Ishikawa (cell line): ENCODE results near the gene ENO3.

Experiments used
- CEBPB ChIP-seq: IDR thresholded peaks from 2 replicates; pipeline ENCODE4 v1.6.1; 2012
- CREB1 ChIP-seq: IDR thresholded peaks from 2 replicates; pipeline ENCODE4 v1.6.1; 2012; ENCODE audit warnings: low read depth
- EGR1 ChIP-seq: IDR thresholded peaks from 2 replicates; pipeline ENCODE4 v1.6.1; 2012
- EP300 ChIP-seq: IDR thresholded peaks from 2 replicates; pipeline ENCODE4 v1.6.1; 2012; ENCODE audit warnings: borderline replicate concordance
- FOXM1 ChIP-seq: IDR thresholded peaks from 2 replicates; pipeline ENCODE4 v1.6.1; 2012; ENCODE audit warnings: low read depth, borderline replicate concordance
- NFIC ChIP-seq: IDR thresholded peaks from 2 replicates; pipeline ENCODE4 v1.6.1; 2012
- RAD21 ChIP-seq: IDR thresholded peaks from 2 replicates; pipeline ENCODE4 v1.6.1; 2012; ENCODE audit warnings: low read depth
- REST ChIP-seq: IDR thresholded peaks from 2 replicates; pipeline ENCODE4 v1.6.1; 2012; ENCODE audit warnings: low read depth, mild to moderate bottlenecking
- TAF1 ChIP-seq: IDR thresholded peaks from 2 replicates; pipeline ENCODE4 v1.6.1; 2012; ENCODE audit warnings: low read depth, mild to moderate bottlenecking
- TCF12 ChIP-seq: IDR thresholded peaks from 2 replicates; pipeline ENCODE4 v1.6.1; 2012; ENCODE audit warnings: low read depth
- TEAD4 ChIP-seq: IDR thresholded peaks from 2 replicates; pipeline ENCODE4 v1.6.1; 2012
- USF1 ChIP-seq: IDR thresholded peaks from 2 replicates; pipeline ENCODE4 v1.6.1; 2012
- YY1 ChIP-seq: IDR thresholded peaks from 2 replicates; pipeline ENCODE4 v1.6.1; 2012; ENCODE audit warnings: low read depth
- ZBTB7A ChIP-seq: IDR thresholded peaks from 2 replicates; pipeline ENCODE4 v1.6.1; 2012; ENCODE audit warnings: low read depth
- TF ChIP-seq, protein P1 (sequence below): IDR thresholded peaks from 2 replicates; pipeline ENCODE4 v1.6.1; 2012

The ENO3 gene

GRCh38 chr17:4986403-4986802 is 35.5 kb downstream of the ENO3 start:
- no peak for TF ChIP-seq REST
- no peak for TF ChIP-seq TAF1
- no peak for TF ChIP-seq NFIC
- no peak for TF ChIP-seq CEBPB
- no peak for TF ChIP-seq RAD21
- no peak for TF ChIP-seq FOXM1
- TF ChIP-seq EP300 = no peak
- TF ChIP-seq, protein P1, sequence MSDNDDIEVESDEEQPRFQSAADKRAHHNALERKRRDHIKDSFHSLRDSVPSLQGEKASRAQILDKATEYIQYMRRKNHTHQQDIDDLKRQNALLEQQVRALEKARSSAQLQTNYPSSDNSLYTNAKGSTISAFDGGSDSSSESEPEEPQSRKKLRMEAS = no peak
- no peak for TF ChIP-seq TEAD4
- TF ChIP-seq YY1 = no peak
- TF ChIP-seq TCF12 = no peak

- TF ChIP-seq ZBTB7A = peak; percentile 92
- TF ChIP-seq, protein P1 = peak; percentile 79
- TF ChIP-seq TEAD4 = no peak
- peak; percentile 25; the same call in 1 of the 2 replicates for TF ChIP-seq RAD21
- TF ChIP-seq FOXM1 = 0 out of 2 replicates have a peak, but pooled peaks have one; percentile 25
- peak; percentile 84 for TF ChIP-seq YY1
- peak; percentile 64; the same call in 1 of the 2 replicates for TF ChIP-seq TAF1
- TF ChIP-seq CREB1 = peak; percentile 80
- peak; percentile 42; the same call in 1 of the 2 replicates for TF ChIP-seq NFIC
- no peak for TF ChIP-seq EP300
- TF ChIP-seq TCF12 = peak; percentile 38; the same call in 1 of the 2 replicates
- no peak for TF ChIP-seq REST
- TF ChIP-seq EGR1 = peak; percentile 68
- TF ChIP-seq CEBPB = no peak
- TF ChIP-seq USF1 = peak; percentile 39; the same call in 1 of the 2 replicates
Measured at GRCh38 chr17:4986951-4987766, 36.2 kb downstream of the ENO3 start, which contains the start of gene CAMTA2. CAMTA2 (minus strand) TSS chr17:4987675; CDS start chr17:4986222, 1,453 bp downstream.

DNA sequence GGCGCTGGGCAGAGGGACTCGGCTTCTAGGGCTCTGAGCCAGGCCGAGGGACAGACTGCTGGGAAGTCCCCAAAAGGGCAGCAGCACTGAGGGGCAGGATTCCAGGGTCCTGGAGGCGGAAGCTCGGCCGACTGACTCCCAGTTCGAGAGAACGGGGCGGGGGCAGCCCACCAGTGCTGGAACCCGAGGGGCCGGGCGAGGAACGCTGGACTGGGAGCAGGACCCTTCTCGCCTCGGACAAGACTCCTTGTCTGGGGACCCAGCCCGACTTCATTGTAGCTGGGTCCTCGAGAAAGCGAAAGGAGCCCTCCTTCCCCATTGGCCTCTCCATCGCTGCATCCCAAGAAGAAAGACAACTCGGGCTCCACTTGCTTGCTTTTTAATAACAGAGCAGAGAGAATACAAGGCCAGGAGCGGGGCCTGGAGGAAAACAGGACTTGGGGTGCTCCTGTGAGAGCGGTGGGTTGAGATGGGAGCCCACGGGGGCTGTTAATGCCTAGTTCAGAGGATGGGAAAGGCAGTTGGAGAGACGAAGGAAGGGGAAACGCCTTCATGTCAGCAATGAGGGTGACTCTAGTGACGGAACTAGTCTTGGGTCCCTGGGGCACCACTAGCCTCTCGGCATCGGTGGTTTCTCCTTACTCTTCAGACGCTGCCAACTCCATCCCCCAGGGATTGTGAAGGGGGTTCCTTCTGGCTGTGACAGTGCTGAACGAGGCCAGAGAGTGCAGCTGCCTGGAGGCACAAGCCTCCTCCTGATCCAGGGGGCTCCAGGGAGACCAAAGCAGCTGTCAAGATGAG is 37.0 kb downstream of the ENO3 start:
- TF ChIP-seq ZBTB7A = no peak

GRCh38 chr17:4994081-4994595 is 43.2 kb downstream of the ENO3 start:
- TF ChIP-seq TAF1 = no peak
- TF ChIP-seq REST = no peak
- TF ChIP-seq EGR1 = no peak
- no peak for TF ChIP-seq ZBTB7A
- TF ChIP-seq CEBPB = no peak
